GM18511 (cell line): Measurements from ENCODE around the gene HOXB6.

Source experiments
- ATAC-seq: cut with Tn5 transposase; IDR thresholded peaks from one replicate; pipeline ENCODE4 v1.9.1; 2021; ENCODE audit warnings: mild to moderate bottlenecking, moderate library complexity; ENCODE audit not compliant: unreplicated experiment

The HOXB6 gene

DNA sequence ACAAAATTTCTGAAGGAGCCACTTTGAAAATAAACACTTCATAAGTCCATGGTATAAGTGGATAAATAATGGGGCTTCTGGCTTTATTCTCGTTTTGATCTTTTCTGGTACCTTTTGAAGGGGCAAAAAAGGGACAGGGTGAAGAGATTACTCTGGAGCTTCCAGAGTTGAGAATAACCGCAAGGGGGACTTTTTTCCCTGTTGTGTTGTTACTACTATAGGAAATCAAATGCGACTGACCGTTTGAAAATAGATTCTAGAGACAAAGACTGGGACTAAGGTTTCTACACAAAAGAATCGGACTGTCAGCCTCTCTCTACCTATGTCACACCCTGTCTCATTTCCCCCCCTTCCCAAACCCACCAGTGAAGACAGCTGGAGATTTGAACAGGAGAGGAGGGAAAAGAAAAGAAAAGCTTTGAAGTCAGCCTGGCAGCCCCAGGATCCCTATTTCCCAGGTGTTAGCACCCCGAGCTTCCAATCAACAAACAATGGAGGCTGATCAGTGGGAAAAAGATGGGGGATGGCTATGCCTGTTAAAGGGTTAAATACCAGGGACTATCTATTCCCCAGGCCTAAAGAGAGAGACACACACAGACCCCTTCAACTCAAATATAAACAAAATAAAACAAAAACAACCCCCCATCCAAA is 35.0 kb downstream of the HOXB6 start:
- ATAC-seq: no peak

DNA sequence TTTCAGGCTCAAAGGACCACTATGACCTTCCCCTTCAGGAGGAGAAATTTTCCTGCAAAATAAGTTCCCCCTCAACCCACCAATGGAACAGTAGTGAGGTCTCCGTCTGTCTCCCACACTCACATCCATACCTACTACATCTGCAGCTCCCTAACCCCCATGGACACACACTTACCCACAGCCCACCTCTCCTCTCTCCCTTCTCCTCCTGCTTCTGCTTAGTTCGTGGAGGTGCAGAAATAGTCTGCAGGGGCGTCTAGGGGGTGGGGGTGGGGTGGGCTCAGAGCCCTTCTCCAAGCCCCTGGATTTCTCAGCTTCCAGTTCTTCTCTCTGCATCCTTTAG is 35.6 kb downstream of the HOXB6 start:
- ATAC-seq: no peak

DNA sequence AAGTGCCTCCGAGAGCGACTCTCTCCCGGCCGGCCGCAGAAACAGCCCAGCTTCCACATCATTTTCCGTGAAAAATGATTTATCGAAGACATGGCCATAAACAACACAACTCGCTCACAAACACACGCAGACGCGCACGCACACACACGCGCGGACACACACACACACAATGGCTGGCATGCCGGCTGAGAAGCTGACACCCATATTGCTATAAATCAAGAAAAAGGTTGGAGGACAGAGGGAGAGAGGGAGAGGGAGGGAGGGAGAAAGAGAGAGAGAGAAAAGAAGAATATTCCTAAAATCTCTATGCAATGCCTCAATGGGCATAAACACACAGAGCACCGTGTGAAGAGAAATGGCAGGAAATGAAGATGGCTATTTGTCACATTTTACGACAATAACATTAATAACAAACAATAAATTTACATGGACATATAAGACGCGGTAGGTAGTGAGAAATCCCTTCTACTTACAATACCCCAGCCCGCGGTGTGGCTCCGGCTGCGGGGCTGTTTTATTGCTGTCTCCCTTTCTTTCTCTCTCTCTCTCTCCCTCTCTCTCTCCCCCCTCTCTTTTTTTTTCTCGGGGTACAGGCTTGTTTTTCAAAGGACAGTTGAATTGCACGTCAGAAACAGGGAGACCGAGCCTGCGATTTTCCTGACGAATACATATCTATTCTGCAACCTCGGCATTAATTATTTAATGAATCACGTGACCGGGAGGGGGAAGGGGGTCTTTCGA is 36.1 kb downstream of the HOXB6 start:
- ATAC-seq: no peak

GRCh38 chr17:48567646-48568354 is 37.0 kb downstream of the HOXB6 start:
- no peak for ATAC-seq

GRCh38 chr17:48567209-48567608 is 37.6 kb downstream of the HOXB6 start:
- no peak for ATAC-seq

- ATAC-seq: no peak
Observed at GRCh38 chr17:48566717-48567116, 38.1 kb downstream of the HOXB6 start.

- ATAC-seq: no peak
Observed at GRCh38 chr17:48565925-48566710, 38.7 kb downstream of the HOXB6 start.

GRCh38 chr17:48565022-48565554 is 39.7 kb downstream of the HOXB6 start:
- ATAC-seq: no peak

DNA sequence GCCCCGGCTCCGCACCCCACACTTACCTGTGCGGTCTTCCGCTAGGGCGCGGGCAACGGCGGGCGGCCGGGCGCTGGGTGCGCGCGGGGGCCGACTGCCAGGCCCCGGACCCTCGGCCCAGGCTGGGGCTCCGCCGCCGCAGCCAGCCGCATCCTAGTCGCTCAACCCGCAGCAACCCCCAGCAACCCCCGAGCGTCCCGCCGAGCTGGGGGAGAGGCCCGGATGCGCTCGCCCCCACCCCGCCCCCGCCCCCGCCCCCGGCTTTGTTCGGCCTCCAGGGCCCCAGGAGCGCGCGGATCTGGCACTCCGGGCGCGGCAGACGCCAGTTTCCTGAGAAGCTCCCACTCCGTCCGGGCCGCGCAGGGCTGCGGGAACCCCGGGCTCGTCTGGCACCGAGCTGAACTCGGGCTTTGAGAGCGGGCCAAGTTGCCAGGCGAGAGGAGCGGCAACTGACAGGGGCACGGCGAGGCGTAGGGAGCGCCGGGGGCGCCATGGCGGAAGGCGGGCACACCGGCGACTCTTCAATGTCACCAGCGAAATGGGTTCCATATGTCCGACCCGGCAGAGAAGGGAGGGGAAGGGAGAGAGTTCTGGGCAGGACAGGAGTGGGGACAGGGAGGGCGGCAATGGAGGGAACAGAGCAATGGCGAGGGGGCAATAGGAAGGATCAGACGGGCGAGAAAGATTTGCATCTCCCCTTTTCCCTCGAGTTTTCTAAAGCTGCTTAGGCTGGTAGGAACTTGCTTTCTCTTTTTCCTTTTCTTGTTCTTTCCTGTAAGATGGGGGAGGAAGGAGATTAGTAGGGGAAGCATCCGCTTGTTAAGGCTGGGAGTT is 40.4 kb downstream of the HOXB6 start:
- no peak for ATAC-seq

DNA sequence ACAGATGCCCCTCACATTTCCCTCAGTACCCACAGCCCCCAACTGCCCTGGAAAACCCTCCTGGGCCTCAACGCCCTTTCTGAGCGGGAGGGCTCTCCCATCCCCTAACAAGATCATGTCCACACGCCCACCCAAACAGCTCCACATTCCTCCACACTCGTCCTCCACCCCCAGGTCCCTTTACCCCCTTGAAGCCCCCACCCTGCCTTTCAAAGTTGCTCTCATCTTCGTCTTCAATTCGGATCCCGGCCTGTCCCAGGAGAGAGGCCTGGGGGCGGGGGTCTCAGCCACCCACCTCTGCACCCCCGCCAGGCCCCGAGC is 41.0 kb downstream of the HOXB6 start:
- ATAC-seq: no peak

GRCh38 chr17:48563385-48563838 is 41.4 kb downstream of the HOXB6 start:
- no peak for ATAC-seq

DNA sequence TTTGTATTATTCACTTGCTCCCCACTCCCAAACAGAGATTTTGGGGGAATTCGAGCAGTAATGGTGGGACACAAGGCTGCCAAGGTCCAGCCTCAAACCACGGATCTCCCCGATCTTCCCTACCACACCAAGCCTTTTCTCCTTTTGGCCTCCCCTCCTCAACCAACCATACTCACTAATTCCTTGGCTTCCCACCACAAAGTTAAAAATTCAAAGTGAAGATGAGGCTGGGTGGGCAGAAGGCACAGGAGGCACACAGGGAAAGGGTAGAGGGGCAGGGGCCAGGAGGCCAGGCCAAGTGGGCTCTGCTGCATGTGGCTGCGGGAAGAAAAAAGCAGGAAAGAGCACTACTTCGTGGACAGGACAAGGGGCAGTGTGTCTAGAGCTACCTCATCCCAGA is 41.9 kb downstream of the HOXB6 start:
- ATAC-seq: no peak

DNA sequence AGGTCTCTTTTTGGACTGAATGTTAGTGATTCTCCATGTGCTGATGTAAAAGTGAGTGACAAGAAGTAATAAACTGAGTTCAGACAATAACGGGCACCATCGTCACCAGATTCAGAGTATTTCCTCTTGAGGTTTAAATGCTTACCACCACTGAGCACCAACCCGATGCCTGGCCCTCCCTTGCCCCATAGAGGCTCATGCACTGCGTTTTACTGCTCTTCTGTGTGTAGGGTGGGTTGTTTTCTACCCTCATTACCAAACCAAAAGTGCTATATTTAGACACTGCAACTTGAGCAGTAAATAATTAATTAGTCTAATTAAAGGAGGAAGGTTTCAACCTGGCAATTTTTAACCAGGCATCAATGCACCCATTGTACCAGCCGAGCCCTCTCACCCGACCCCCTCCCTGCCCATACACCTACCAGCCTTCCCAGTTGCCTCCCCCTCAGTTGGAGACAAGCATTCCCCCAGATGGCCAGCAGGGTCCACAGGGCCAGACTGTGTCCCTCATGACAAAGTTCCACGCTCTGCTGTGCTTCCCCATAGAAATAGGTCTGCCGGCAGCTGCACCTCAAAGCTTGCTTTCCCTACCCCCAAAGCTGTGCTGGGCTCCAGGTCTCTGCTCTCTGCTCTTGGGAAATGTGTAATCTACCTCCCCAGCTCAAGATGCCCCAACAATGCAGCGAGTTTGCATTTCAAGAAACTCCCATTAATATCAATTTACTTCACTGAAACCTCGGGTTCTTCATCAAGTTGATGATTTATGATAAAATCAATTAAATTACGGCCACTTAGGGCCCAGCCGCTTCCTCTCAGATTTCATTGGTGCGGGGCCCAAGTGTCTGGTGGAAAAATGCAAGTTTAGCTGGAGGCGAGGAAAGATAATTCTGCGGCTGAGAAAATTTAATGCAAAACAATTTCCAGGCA is 42.6 kb downstream of the HOXB6 start:
- ATAC-seq: peak; percentile 80

DNA sequence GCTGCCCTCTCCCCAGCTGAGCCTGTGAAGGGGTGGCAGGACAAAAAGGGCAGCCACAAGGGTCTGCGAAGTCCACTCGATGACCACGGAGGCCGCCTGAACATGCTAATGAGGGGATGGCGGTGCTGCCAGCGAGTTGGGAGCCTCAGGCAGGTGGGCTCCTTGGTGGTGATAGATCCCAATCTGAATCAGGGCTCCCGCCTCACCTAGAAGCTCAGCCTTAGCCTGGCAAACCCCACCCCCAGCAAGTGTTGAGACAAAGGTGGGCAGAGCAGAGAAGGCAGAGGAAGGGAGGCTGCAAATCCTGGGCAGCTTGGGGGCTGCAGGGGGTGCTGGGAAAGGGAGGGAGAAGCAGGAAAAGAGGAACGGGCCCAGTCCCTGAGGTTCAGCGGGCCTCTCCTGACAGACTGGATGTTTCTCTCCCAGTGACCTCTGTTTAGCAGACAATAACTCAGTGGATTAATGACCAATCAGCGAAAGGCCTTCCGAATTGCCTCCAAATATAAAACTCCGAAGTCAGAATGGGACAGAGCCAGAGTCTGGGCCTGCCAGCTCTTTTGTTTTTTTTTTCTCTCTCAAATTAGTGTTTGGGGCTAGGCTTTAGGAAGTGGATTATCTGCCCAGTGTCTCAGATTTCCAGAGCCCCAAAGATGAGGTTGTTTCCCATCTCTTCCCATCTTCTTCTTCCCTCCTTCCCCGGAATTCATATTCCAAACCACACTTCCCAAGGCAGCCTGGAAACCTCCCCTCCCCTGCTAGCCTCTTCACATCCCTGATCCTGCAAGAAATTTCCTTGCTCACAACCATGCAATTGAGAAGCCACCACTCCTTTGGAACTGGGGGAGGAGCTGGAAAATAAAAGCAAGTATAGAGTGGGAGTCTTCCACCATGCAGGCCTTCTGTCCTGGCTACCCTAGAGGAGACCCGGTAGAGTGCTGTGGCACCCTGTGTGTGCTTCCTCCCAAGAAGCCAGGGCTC is 44.7 kb downstream of the HOXB6 start:
- no peak for ATAC-seq

GRCh38 chr17:48559122-48559839 is 45.5 kb downstream of the HOXB6 start:
- ATAC-seq: no peak

GRCh38 chr17:48558831-48559121 is 46.0 kb downstream of the HOXB6 start:
- ATAC-seq: no peak

- no peak for ATAC-seq
Observed at GRCh38 chr17:48558057-48558830, 46.5 kb downstream of the HOXB6 start.
